ENCODE results near the gene TNIK.
A peak's percentile ranks its signal among the peaks of the same experiment; 100 is the strongest.

The TNIK gene

DNA sequence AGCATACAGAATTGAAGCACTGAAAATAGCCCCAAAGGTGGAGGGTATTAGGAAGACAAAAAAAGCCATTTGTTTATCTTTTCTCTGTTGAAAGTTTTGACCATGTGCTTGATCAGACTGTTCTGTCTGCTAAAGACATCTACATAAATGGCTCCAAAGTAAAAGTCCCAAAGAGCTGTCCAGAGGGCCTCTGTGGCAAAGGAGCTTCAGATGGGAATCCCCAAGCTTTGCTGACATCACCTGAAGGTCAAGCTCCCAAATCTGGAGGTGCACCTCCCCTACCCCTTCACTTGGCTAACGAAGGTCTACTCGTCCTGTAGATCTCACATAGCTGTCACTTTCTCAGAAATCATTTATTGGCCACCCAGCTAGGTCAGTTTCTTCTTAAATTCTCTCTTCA, 239.1 kb downstream of the TNIK start:
- DNase-seq: no peak

DNA sequence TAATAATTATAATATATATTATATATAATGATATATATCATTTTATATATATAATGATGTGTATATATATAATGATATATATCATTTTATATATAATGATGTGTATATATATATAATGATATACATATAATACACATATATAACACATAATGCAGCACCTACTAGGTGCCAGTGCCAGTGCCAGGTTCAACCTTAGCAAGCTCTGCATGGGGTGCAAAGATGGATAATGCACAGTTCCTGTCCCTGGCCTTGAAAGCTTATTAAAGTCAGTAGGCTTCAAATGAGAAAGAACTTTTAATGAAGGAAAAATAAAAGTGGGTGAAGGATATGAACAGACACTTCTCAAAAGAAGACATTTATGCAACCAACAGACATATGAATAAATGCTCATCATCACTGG, 240.9 kb downstream of the TNIK start:
- no peak for DNase-seq

DNA sequence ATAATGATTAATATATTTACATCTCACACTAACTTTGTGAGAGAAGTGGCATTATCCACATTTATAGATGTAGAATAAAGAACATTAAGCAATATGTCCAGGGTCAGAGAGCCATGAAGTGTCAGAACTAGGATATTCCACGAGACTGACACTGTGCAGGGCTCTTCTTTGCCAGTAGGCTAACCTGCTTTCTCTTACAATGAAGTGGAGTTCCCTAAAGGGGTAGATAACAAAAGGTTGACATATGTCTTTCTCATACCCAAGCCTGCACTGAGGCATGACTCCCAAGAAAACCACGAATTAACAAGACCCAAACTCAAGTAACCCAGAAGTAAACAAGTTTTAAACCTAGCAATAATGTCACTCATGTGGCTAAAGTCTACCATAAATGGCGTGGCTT, 242.1 kb downstream of the TNIK start:
- no peak for DNase-seq

DNA sequence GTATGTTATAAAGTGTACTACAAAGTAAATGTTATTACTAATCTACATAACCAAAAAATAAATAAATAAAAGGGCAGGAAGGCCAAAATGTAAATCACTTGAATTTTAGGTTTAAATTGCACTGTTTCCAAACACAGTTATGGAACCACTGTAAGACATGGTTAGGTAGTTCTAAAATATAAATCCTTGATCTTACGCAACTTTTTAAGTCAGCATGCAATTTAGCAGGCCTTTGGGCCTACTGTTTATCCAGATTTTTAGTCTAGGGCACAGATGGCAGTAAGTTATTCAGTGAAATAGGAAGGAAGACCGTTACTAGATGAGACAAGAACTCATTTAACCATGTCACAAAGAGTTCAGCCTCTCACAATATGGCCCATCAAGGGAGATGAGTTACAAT, 246.3 kb downstream of the TNIK start:
- no peak for DNase-seq

- DNase-seq: no peak
Observed at GRCh38 chr3:171213178-171213577, 247.0 kb downstream of the TNIK start.

DNA sequence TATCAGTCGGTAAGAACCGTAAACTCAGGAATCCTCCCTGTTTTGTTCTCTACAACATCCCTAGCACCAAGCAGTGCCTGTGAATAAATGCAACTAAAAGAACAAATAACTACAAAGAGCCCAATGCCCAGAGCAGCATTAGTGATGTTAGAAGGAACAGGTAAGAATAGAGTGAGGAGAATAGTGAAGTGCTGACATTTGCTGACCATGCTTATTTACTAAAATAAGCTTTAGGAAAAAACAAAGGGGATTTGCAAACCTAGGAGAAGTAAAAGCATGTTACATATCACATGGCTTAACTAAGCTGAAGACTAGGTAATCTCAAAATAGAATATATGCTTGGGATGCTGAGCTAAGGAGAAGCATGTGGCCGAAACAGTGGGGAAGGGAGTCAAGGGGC, 247.6 kb downstream of the TNIK start:
- DNase-seq: no peak

DNA sequence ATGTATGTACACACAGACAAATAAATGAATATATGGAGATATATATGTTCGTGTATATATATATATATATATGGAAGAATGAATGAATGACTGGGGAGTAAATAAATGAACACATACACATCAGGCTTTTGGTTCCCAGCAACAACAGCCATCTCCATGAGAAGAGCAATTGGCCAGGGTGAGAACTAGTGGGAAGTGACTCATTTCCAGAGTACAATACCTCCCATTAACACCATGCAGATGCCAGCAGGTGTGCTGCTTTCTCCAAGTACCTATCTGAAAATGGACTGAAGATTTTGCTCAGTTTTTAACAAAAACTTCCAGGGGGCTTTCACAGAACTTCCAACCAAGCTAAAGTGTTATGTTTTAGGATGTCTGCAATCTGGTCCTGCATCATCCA, 253.9 kb downstream of the TNIK start:
- no peak for DNase-seq

DNA sequence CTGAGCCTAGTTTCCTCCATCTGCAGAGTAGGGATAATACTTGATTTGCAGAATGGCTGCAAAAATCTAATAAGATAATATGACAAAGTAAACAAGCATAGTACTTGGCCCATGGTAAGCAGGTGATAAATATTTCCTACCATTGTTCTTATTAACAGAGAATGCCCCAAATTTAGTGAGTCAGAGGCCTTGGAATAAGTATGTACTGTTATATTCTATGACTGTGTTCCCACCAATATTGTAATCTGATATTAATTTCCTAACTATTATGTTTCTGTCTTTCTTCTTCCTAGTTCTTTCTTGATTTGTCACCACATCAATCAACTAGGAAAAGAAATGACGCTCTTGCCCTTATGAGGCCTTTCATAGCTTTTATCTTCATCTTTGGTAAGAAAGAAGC, 255.3 kb downstream of the TNIK start:
- no peak for DNase-seq

DNA sequence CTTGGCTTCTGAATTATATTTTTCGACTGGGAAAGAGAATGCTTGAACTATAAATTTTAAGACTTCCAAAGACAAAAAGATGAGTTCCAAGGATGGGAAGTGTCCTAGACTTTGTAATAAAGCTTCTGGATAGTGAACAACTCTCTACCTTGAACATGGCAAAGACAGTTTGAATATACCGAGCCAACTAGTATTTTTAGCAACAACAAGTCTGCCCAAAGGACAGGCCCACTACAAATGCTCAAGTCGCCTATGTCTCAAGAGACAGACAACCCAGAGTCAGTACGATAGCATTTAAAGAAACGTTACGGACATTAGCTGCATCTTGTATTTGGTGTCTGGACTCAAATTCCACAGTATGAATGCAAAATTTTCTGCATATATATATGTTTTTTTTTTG, 258.4 kb downstream of the TNIK start:
- DNase-seq: no peak

DNA sequence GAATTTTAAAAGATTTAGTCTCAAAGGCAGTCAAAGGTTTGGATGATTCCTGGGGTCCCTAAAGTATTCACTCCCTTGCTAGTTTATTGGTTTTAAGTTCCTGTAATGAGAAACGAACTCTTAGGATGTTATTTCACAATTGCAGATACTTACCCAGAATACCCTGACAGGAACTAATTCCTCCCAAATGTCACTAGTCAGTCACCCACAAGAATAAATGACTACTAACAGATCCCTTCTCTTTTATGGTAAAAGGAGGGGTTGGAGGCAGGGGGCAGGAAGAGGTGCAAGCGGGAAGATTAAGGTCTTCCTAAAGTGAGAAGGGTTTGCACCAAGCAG, 259.5 kb downstream of the TNIK start:
- no peak for DNase-seq

DNA sequence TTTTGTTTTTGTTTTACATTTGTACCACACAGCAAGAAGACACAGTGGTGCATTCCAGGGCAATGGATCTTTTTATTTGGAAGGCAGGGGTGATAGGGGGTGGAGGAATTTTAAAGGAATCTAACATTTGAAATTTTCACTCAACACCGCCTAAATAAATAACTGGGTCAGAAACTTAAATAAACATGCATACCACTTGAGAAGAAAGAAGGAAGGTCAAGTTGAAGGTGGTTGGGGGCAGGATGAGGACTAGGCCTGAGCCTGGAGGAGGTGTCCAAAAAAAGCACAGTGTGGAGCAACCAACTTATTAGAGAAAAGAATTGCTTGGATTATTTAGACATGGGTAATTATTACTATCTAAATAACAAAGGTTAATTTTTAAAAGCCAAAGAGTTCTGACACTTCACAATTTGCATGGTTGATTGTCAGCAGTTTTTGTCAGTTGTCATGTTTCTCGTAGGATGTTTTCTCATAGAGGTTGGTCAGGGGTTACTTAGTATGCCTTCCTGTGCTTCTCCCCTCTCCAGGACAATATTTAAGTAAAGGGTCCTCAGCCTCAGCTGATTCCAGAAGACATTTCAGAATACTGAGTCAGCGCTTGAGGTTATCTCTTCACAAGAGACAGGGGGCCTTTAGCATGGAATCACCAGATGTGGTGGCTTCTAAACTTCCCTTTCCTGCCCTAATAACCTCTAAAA, 260.0 kb downstream of the TNIK start:
- no peak for DNase-seq

DNA sequence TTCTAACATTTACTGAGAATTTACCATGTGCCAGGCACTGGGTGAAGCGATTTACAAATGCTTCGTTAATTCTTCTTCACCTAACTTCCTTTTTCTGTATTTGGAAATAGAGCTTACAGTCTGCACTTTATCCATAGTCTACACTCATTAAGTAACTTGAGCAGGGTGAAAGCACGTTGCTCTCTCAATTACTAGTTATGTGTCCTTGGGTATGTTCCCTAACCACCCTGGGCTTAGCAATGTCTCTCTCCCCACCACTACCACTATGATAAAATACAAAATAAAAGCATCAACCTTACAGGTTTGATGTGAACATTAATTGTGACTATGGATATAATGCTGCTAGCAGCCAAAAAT, 260.8 kb downstream of the TNIK start:
- no peak for DNase-seq

GRCh38 chr3:171198781-171199472, 261.3 kb downstream of the TNIK start:
- no peak for DNase-seq

- no peak for DNase-seq
Observed at GRCh38 chr3:171195686-171196085, 264.5 kb downstream of the TNIK start.

DNA sequence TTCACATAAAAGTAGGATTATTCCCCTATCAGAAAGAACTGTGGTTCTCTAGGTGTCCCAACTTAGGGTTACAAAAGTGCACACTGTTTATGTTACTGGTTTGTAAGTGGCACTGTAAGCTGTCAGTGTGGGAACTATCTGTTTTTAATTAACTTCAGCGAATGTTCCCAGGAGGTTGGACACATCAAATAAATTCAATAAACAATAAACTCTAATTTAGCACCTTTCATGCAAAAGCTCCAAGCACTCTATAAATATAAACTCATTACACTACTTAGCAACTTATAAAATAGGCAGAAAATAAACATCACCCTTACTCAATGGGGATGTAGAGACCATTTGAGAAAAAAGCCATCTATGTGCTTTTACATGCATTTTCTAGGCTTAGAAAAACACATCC, 265.2 kb downstream of the TNIK start:
- no peak for DNase-seq

DNA sequence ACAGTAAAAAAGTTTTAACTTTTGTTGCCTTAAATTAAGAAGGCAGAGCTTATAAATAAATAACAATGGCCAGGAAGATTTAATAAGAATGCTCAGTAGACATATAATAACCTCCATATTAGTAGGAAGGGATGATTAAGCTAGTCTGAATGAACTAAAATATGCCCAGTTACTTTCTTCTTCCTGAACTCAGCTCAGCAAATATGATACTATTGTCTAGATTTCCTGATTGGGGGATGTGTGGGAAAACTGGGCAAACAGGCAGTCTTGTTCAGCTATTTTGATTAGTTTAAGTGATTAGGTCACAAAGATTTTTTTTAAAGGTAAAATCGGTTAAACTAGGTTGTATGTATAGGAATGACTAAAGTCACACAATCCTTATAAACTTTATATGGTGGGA, 266.5 kb downstream of the TNIK start:
- DNase-seq: no peak

DNA sequence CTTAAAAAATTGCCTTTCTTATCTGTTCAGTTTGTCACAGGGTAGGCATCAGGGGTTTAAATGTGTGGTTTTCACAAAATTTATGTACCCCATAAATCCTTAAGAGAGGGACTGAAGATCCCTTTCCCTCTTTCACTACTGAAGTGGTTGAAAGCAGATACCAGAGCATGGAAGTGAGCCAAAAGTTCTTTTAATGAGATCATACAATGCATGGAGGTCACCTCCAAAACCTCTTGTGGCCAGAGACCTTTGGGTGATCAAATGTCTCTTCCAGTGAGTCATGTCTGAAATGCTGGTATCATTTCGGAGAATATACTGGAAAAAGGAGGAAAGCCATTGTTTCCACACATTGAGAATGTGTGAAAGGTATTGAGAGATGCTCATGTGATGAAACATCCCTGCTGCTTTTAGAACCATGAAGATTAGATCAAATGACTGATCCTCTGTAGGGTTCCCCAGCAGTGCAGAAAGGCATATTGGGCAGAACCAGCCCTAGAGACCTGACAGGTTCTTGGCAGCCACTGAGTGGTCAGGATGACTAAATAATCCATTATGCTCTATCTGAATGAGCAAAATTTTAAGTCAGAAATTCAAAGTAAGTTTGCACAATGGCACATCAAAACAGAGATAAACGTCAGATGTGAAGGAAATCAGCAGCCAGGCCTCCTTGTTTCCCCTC, 267.9 kb downstream of the TNIK start:
- peak; percentile 21 for DNase-seq

- DNase-seq: no peak
Observed at GRCh38 chr3:171190668-171191067, 269.5 kb downstream of the TNIK start.

DNA sequence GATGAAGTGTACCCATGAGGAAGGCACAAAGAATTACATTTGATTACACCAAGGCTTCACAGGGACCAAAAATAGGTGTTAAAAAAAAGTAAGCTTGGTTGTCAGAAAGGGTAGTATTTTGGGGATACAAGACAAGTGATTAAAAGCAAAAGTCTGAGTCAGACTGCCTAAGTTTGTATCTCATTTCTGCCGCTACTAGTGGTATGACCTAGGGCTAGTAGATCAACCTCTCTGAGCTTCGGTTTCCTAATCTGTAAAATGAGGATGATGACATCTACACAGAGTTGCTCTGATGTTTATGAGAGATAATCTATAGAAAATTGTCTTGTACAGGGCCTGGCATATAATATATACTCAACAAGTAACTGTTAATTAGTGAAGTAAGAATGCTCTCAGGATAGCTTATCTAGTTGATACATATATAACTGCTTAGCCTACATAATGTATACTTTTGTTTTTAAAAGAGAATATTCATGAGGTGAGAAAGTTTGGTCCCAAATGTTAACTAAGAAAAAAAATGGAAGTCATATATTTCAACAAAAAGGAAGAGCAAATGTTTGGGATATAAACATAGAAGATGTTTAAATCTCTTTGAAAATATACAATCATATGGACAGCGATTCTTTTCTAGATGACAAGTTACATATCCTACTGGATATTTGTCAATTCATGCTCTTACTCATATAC, 270.7 kb downstream of the TNIK start:
- no peak for DNase-seq

DNA sequence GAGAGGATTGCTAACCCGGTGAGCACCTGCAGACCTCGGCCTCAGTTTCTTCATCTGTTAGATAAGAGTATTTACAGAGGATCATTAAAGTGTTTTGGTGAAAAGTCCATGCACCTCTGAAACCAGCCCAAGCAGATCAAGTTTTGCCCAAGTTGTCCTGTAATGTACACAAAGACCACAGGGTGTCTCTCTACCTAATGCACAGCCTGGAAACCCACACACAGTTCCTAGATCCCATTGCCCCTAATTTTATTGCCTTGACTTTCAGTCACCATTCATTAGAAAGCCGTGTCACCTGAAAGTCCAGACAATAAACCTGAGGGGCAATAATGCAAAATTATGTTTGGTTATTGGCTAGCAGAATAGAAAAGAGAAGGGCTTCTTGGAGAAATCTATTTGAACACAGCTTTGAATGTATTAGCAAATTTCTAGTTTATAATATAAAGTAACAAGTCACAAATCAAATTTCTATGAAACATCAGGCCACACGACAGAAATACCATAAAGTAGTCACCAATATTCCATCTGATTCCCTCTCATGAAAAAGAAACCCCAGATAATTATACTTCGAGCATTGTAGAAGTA, 272.4 kb downstream of the TNIK start:
- DNase-seq: no peak

- no peak for DNase-seq
Observed at GRCh38 chr3:171186817-171187500, 273.2 kb downstream of the TNIK start.

DNA sequence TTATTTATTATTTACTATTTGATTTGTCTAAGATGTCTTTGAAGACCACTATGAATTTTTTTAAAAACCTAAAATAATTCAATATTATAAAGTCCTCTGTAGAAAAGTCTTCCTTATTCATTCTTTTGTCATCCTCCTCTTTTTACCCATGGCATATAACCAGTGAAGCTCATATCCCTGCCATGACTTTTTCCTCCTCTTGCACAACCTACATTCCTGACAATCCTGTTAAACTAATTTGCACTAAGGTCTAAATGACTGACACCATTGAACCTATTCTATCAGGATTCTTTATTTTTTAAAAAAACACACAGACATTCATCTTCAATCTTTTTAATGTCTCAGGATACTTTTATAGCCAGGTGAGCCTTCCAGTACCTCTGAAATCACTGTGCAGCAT, 273.8 kb downstream of the TNIK start:
- no peak for DNase-seq

DNA sequence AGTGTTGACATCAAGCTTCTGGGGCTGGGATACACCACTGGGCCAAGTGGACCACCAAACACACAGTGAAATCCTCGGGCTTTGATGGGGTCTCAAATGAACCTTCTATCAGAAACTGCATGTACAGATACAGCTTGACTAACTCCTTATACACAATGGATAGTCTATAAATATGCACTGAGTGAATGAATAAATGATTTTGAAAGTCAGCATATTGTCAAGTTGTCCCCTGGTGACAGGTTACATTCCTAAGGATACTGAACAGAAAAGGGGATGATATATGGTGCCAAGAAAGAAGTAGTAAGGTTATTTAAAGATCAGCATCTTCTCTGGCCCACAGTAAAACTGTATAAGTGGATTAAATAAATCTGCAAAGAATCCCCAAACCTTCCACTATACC, 274.2 kb downstream of the TNIK start:
- no peak for DNase-seq
